HCT116 (cell line): ENCODE results near the gene SHANK3. TPM values are rescaled to one million over a fixed set of nuclear protein-coding genes. Genes with fewer than 3 reads are reported as not detected.

ENCODE experiments used
- ATAC-seq: fragments of 200-7000 bp; cut with Tn5 transposase; 2 replicates; pipeline ENCODE4 v1.9.1; 2020; ENCODE audit warnings: mild to moderate bottlenecking, moderate library complexity
- BruUV-seq: library from RNA; stranded (reverse); fragments of 400-500 nt; replicated peaks from 2 replicates; lab custom pipeline; 2021; lab: Mats Ljungman, UMichigan
- CTCF ChIA-PET: fragments of 300-600 bp; sonication (Branson Sonifier 250); formaldehyde crosslinking; loops from one replicate; lab custom pipeline; 2021; ENCODE audit warnings: antibody characterized with exemption; lab: Charles Lee
- POLR2A ChIA-PET: fragments of 300-600, 350-600 bp; sonication (Branson Sonifier 250); formaldehyde crosslinking; loops from one replicate; lab custom pipeline; 2021; ENCODE audit warnings: antibody characterized with exemption; lab: Charles Lee
- RAD21 ChIA-PET, 2 experiments: fragments of 300-600 bp; sonication (Branson Sonifier 250); formaldehyde crosslinking; loops; one replicate each; lab custom pipeline; 2023; ENCODE audit warnings: low total read pairs in 2 of 2; ENCODE audit not compliant: uncharacterized antibody in 2 of 2, unreplicated experiment in 2 of 2, low non-redundant PET in 1 of 2; lab: Charles Lee
- DNase-seq: peaks from one replicate; pipeline ENCODE4 v3.0.0-alpha.2; 2010; ENCODE audit warnings: low read depth, low spot score
- H2AFZ ChIP-seq: fragments of 200-600 bp; shearing (Covaris generic), sonication (generic); 2 replicates; pipeline ENCODE4 v1.6.1; 2017; ENCODE audit warnings: low read depth, mixed run types, mixed read lengths, antibody characterized with exemption, low read length; ENCODE audit not compliant: poor library complexity, severe bottlenecking
- H3K27ac ChIP-seq: 2 replicates; pipeline ENCODE4 v1.5.1; 2012; ENCODE audit warnings: low read depth, low read length
- H3K27me3 ChIP-seq: fragments of 200-600 bp; sonication (generic); 2 replicates; pipeline ENCODE4 v1.6.1; 2016; ENCODE audit warnings: mixed run types, low read length, mixed read lengths; ENCODE audit not compliant: insufficient read depth
- H3K36me3 ChIP-seq, 2 experiments: fragments of 200-500 bp in 1 of 2; fragments of 200-600 bp in 1 of 2; sonication (Bioruptor generic) in 1 of 2; sonication (generic) in 1 of 2; 2 replicates each; pipeline versions ENCODE4 v1.5.1 to v1.6.1; 2014 to 2016; ENCODE audit warnings: low read length in 2 of 2, inconsistent platforms in 1 of 2, mixed read lengths in 1 of 2, mixed run types in 1 of 2; ENCODE audit not compliant: insufficient read depth in 2 of 2, control insufficient read depth in 1 of 2
- H3K4me1 ChIP-seq, 2 experiments: fragments of 200-600 bp in 1 of 2; sonication (generic) in 1 of 2; 2 replicates each; pipeline versions ENCODE4 v1.5.1 to v1.6.1; 2012 to 2017; ENCODE audit warnings: low read length in 2 of 2, inconsistent platforms in 1 of 2, mild to moderate bottlenecking in 1 of 2, mixed read lengths in 1 of 2, mixed run types in 1 of 2, moderate library complexity in 1 of 2; ENCODE audit not compliant: insufficient read depth in 2 of 2, control insufficient read depth in 1 of 2
- H3K4me2 ChIP-seq: fragments of 200-600 bp; sonication (generic); 2 replicates; pipeline ENCODE4 v1.6.1; 2017; ENCODE audit warnings: mixed run types, low read length, mixed read lengths
- H3K4me3 ChIP-seq, 2 experiments: fragments of 200-600 bp in 1 of 2; sonication (generic) in 1 of 2; replicated peaks in 1 of 2; 2 replicates each; pipeline ENCODE4 v1.5.1; 2011 to 2016; ENCODE audit warnings: low read length in 2 of 2, control low read depth in 1 of 2, low read depth in 1 of 2, mild to moderate bottlenecking in 1 of 2, mixed read lengths in 1 of 2, mixed run types in 1 of 2
- H3K79me2 ChIP-seq: fragments of 200-600 bp; sonication (generic); 2 replicates; pipeline ENCODE4 v1.6.1; 2017; ENCODE audit warnings: mild to moderate bottlenecking, mixed run types, low read length, moderate library complexity, mixed read lengths; ENCODE audit not compliant: insufficient read depth
- H3K9ac ChIP-seq: fragments of 200-600 bp; sonication (generic); 2 replicates; pipeline ENCODE4 v1.6.1; 2016; ENCODE audit warnings: low read length, mixed read lengths
- H3K9me2 ChIP-seq: fragments of 200-600 bp; sonication (generic), shearing (Covaris generic); 2 replicates; pipeline ENCODE4 v1.6.1; 2017; ENCODE audit warnings: mixed run types, mild to moderate bottlenecking, moderate library complexity; ENCODE audit not compliant: insufficient read depth
- H3K9me3 ChIP-seq, 2 experiments: fragments of 200-500 bp in 1 of 2; fragments of 200-600 bp in 1 of 2; sonication (Bioruptor generic) in 1 of 2; sonication (generic) in 1 of 2; 2 replicates each; pipeline ENCODE4 v1.6.1; 2014 to 2017; ENCODE audit warnings: low read length in 2 of 2, mixed read lengths in 2 of 2, inconsistent platforms in 1 of 2, low read depth in 1 of 2, mild to moderate bottlenecking in 1 of 2, mixed run types in 1 of 2, moderate library complexity in 1 of 2; ENCODE audit not compliant: control insufficient read depth in 1 of 2, insufficient read depth in 1 of 2
- H4K20me1 ChIP-seq: fragments of 200-600 bp; sonication (generic), shearing (Covaris generic); 2 replicates; pipeline ENCODE4 v1.6.1; 2017; ENCODE audit warnings: mixed run types, mild to moderate bottlenecking, moderate library complexity; ENCODE audit not compliant: insufficient read depth
- CEBPB ChIP-seq: IDR thresholded peaks from 2 replicates; pipeline ENCODE4 v1.6.1; 2012; ENCODE audit warnings: low read depth
- ELF1 ChIP-seq: IDR thresholded peaks from 2 replicates; pipeline ENCODE4 v1.6.1; 2012; ENCODE audit warnings: low read depth, borderline replicate concordance
- EZH2 ChIP-seq: fragments of 200-600 bp; sonication (generic); IDR thresholded peaks from 2 replicates; pipeline ENCODE4 v1.6.1; 2017; ENCODE audit warnings: antibody characterized with exemption, mixed run types
- EZH2phosphoT487 ChIP-seq: fragments of 200-600 bp; IDR thresholded peaks from 2 replicates; pipeline ENCODE4 v1.6.1; 2018; ENCODE audit warnings: antibody characterized with exemption, borderline replicate concordance
- FOSL1 ChIP-seq: IDR thresholded peaks from 2 replicates; pipeline ENCODE4 v1.6.1; 2012; ENCODE audit warnings: low read depth
- POLR2A ChIP-seq: IDR thresholded peaks from 2 replicates; pipeline ENCODE4 v1.7.0; 2011; ENCODE audit warnings: borderline replicate concordance; ENCODE audit not compliant: insufficient read depth, insufficient read length; ENCODE audit errors: extremely low read depth
- SIN3A ChIP-seq: IDR thresholded peaks from 2 replicates; pipeline ENCODE4 v1.6.1; 2012; ENCODE audit warnings: low read depth
- SP1 ChIP-seq: IDR thresholded peaks from 2 replicates; pipeline ENCODE4 v1.6.1; 2012; ENCODE audit warnings: low read depth
- SRF ChIP-seq: IDR thresholded peaks from 2 replicates; pipeline ENCODE4 v1.6.1; 2012; ENCODE audit warnings: low read depth
- TCF7L2 ChIP-seq: IDR thresholded peaks from 2 replicates; pipeline ENCODE4 v1.7.0; 2011; ENCODE audit warnings: borderline replicate concordance, inconsistent platforms; ENCODE audit not compliant: insufficient read depth, insufficient read length; ENCODE audit errors: extremely low read depth
- YY1 ChIP-seq: IDR thresholded peaks from 2 replicates; pipeline ENCODE4 v1.6.1; 2011; ENCODE audit warnings: low read length, low read depth, moderate library complexity, mild to moderate bottlenecking; ENCODE audit not compliant: insufficient replicate concordance; ENCODE audit errors: extremely low read depth
- ZFX ChIP-seq: fragments of 450-650 bp; IDR thresholded peaks from 2 replicates; pipeline ENCODE4 v1.6.1; 2017
- ZNF274 ChIP-seq: fragments of 200-500 bp; sonication (Bioruptor generic); IDR thresholded peaks from 2 replicates; pipeline ENCODE4 v1.6.1; 2014; ENCODE audit warnings: mild to moderate bottlenecking, low read depth, low read length, inconsistent platforms
- intact Hi-C: fragments of 100-400 bp; cut with micrococcal nuclease; formaldehyde crosslinking; loops from 2 replicates; pipeline ENCODE4 v1.10.0; 2022
- total RNA-seq: library from RNA; stranded (reverse); gene quantifications from one replicate; pipeline ENCODE4 v1.2.1, GENCODE V29; 2021; ENCODE audit not compliant: unreplicated experiment
- TF ChIP-seq, protein P1 (sequence below): IDR thresholded peaks from 2 replicates; pipeline ENCODE4 v1.6.1; 2012
- TF ChIP-seq, protein P2 (sequence below): IDR thresholded peaks from 2 replicates; pipeline ENCODE4 v1.6.1; 2012
- TF ChIP-seq, protein P3 (sequence below): IDR thresholded peaks from 2 replicates; pipeline ENCODE4 v1.6.1; 2012; ENCODE audit warnings: low read depth
- TF ChIP-seq, protein P4 (sequence below): IDR thresholded peaks from 2 replicates; pipeline ENCODE4 v1.6.1; 2011; ENCODE audit warnings: mild to moderate bottlenecking, low read length, moderate library complexity; ENCODE audit not compliant: insufficient replicate concordance; ENCODE audit errors: extremely low read depth
- TF ChIP-seq, protein P5 (sequence below), 3 experiments: fragments of 200-600 bp in 1 of 3; sonication (generic) in 1 of 3; IDR thresholded peaks in 2 of 3; conservative IDR thresholded peaks in 1 of 3; 2 replicates each; pipeline ENCODE4 v1.5.1; 2012 to 2017; ENCODE audit warnings: low read depth in 2 of 3, low read length in 2 of 3, antibody characterized with exemption in 1 of 3, borderline replicate concordance in 1 of 3, control low read depth in 1 of 3, mild to moderate bottlenecking in 1 of 3, mixed read lengths in 1 of 3, mixed run types in 1 of 3, moderate library complexity in 1 of 3; ENCODE audit not compliant: insufficient read depth in 1 of 3

SHANK3 gene
- total RNA-seq, 1 experiment from 2014 or later, result 16.0 TPM

DNA sequence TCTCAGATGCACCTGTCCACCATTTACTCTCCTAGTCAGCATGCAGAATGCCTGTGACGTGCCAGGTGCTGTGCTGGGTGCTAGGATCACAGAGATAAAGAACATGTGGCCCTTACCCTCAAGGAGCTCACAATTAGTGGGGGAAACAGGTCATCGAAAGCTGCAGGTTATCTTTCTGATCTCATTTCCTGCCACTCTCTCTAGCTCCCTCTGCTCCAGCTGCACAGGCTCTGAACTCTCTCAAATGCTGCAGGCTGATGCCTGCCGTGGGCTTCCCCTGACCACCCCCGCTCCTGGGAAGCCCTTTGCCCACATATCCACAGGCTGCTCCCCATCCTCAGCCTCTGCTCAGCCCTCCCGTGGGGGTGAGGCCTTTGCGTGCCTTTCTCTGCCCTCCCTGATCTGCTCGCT, 29.6 kb downstream of the SHANK3 start:
- TF ChIP-seq EZH2 (no peak), TCF7L2 (no peak), ZNF274 (no peak), YY1 (no peak), POLR2A (no peak), ZFX (no peak), CEBPB (no peak), SP1 (no peak), ELF1 (no peak), SRF (no peak), FOSL1 (no peak), EZH2phosphoT487 (no peak), SIN3A (no peak)
- TF ChIP-seq, protein P1, sequence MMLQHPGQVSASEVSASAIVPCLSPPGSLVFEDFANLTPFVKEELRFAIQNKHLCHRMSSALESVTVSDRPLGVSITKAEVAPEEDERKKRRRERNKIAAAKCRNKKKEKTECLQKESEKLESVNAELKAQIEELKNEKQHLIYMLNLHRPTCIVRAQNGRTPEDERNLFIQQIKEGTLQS, result no peak
- TF ChIP-seq, protein P2, sequence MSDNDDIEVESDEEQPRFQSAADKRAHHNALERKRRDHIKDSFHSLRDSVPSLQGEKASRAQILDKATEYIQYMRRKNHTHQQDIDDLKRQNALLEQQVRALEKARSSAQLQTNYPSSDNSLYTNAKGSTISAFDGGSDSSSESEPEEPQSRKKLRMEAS, result no peak
- TF ChIP-seq, protein P3, sequence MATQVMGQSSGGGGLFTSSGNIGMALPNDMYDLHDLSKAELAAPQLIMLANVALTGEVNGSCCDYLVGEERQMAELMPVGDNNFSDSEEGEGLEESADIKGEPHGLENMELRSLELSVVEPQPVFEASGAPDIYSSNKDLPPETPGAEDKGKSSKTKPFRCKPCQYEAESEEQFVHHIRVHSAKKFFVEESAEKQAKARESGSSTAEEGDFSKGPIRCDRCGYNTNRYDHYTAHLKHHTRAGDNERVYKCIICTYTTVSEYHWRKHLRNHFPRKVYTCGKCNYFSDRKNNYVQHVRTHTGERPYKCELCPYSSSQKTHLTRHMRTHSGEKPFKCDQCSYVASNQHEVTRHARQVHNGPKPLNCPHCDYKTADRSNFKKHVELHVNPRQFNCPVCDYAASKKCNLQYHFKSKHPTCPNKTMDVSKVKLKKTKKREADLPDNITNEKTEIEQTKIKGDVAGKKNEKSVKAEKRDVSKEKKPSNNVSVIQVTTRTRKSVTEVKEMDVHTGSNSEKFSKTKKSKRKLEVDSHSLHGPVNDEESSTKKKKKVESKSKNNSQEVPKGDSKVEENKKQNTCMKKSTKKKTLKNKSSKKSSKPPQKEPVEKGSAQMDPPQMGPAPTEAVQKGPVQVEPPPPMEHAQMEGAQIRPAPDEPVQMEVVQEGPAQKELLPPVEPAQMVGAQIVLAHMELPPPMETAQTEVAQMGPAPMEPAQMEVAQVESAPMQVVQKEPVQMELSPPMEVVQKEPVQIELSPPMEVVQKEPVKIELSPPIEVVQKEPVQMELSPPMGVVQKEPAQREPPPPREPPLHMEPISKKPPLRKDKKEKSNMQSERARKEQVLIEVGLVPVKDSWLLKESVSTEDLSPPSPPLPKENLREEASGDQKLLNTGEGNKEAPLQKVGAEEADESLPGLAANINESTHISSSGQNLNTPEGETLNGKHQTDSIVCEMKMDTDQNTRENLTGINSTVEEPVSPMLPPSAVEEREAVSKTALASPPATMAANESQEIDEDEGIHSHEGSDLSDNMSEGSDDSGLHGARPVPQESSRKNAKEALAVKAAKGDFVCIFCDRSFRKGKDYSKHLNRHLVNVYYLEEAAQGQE, result no peak
- TF ChIP-seq, protein P4, sequence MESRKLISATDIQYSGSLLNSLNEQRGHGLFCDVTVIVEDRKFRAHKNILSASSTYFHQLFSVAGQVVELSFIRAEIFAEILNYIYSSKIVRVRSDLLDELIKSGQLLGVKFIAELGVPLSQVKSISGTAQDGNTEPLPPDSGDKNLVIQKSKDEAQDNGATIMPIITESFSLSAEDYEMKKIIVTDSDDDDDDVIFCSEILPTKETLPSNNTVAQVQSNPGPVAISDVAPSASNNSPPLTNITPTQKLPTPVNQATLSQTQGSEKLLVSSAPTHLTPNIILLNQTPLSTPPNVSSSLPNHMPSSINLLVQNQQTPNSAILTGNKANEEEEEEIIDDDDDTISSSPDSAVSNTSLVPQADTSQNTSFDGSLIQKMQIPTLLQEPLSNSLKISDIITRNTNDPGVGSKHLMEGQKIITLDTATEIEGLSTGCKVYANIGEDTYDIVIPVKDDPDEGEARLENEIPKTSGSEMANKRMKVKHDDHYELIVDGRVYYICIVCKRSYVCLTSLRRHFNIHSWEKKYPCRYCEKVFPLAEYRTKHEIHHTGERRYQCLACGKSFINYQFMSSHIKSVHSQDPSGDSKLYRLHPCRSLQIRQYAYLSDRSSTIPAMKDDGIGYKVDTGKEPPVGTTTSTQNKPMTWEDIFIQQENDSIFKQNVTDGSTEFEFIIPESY, result no peak
- TF ChIP-seq, protein P5, sequence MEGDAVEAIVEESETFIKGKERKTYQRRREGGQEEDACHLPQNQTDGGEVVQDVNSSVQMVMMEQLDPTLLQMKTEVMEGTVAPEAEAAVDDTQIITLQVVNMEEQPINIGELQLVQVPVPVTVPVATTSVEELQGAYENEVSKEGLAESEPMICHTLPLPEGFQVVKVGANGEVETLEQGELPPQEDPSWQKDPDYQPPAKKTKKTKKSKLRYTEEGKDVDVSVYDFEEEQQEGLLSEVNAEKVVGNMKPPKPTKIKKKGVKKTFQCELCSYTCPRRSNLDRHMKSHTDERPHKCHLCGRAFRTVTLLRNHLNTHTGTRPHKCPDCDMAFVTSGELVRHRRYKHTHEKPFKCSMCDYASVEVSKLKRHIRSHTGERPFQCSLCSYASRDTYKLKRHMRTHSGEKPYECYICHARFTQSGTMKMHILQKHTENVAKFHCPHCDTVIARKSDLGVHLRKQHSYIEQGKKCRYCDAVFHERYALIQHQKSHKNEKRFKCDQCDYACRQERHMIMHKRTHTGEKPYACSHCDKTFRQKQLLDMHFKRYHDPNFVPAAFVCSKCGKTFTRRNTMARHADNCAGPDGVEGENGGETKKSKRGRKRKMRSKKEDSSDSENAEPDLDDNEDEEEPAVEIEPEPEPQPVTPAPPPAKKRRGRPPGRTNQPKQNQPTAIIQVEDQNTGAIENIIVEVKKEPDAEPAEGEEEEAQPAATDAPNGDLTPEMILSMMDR (IDR thresholded peaks at IDR 0.05 in 2 of 3, conservative IDR thresholded peaks at IDR 0.05 in 1 of 3; ENCODE audit: borderline replicate concordance in 1 of 3, insufficient read depth in 1 of 3, low read depth in 2 of 3, low read length in 2 of 3), result no peak
- Histone ChIP-seq H3K9me3 (no peaks in the 10 kb centered on the region), H3K27ac (no peak overlapping the region), H3K36me3 (peaks cover 0 to 8% of the 10 kb centered on the region in 2 experiments; a peak in 1 of 4 replicates), H3K4me2 (no peak overlapping the region), H3K79me2 (peaks cover 17% of the 10 kb centered on the region), H2AFZ (no peak overlapping the region), H3K4me1 (peaks cover 2 to 6% of the 10 kb centered on the region in 2 experiments; a peak in 1 of 4 replicates), H3K27me3 (no peaks in the 10 kb centered on the region), H3K9ac (no peak overlapping the region), H3K4me3 (no peak overlapping the region), H4K20me1 (no peaks in the 10 kb centered on the region), H3K9me2 (no peaks in the 10 kb centered on the region)
- ChIA-PET POLR2A (no interaction called here), CTCF (interaction anchor here (1.1 kb wide), 1 partner anchor 73 kb away, joined by 3 read pairs; no protein-coding TSS in a partner anchor), RAD21 (no interaction called here)
- intact Hi-C loops, result no loop called here
- DNase-seq (no peak), ATAC-seq (no peak)
- no TSS peak for BruUV-seq
